HepG2 (cell line): ENCODE measurements around the gene ATP1A1. TPM values are rescaled to one million over a fixed set of nuclear protein-coding genes. Genes with fewer than 3 reads are reported as not detected.

Experiments
- AHDC1 ChIP-seq: sonication (generic); formaldehyde crosslinking; IDR thresholded peaks from 2 replicates; pipeline ENCODE4 v1.5.1; 2020; ENCODE audit warnings: mild to moderate bottlenecking, missing genetic modification reagents, borderline replicate concordance
- NFKB2 ChIP-seq: sonication (generic); formaldehyde crosslinking; IDR thresholded peaks from 2 replicates; pipeline ENCODE4 v1.4.0; 2020; ENCODE audit warnings: missing genetic modification reagents, borderline replicate concordance
- POLR2AphosphoS2 ChIP-seq: IDR thresholded peaks from 2 replicates; pipeline ENCODE4 v1.6.1; 2011; ENCODE audit warnings: low read depth, low read length, improper control_type of control experiment
- RAD51 ChIP-seq: fragments of 450-650 bp; IDR thresholded peaks from 2 replicates; pipeline ENCODE4 v1.6.1; 2016; ENCODE audit warnings: borderline replicate concordance
- SMARCC2 ChIP-seq: fragments of 450-650 bp; IDR thresholded peaks from 2 replicates; pipeline ENCODE4 v1.6.1; 2017; ENCODE audit warnings: antibody characterized with exemption, mild to moderate bottlenecking
- SPEN ChIP-seq: sonication (generic); formaldehyde crosslinking; IDR thresholded peaks from 2 replicates; pipeline ENCODE4 v1.5.1; 2020; ENCODE audit warnings: low read depth, mild to moderate bottlenecking, missing genetic modification reagents
- TBL1XR1 ChIP-seq: fragments of 150-350 bp; IDR thresholded peaks from 2 replicates; pipeline ENCODE4 v1.6.1; 2014; ENCODE audit warnings: borderline replicate concordance, low read length; ENCODE audit not compliant: partially characterized antibody
- WIZ ChIP-seq: sonication (generic); formaldehyde crosslinking; IDR thresholded peaks from 2 replicates; pipeline ENCODE4 v1.5.1; 2020; ENCODE audit warnings: mild to moderate bottlenecking, missing genetic modification reagents
- YEATS2 ChIP-seq: sonication (generic); formaldehyde crosslinking; IDR thresholded peaks from 2 replicates; pipeline ENCODE4 v1.4.0; 2020; ENCODE audit warnings: missing genetic modification reagents, borderline replicate concordance
- ZBTB7A ChIP-seq: sonication (generic); formaldehyde crosslinking; IDR thresholded peaks from 2 replicates; pipeline ENCODE4 v1.8.0; 2022; ENCODE audit warnings: mild to moderate bottlenecking, missing genetic modification reagents
- ZNF556 ChIP-seq: sonication (generic); formaldehyde crosslinking; IDR thresholded peaks from 2 replicates; pipeline ENCODE4 v1.4.0; 2020; ENCODE audit warnings: mild to moderate bottlenecking, missing genetic modification reagents, borderline replicate concordance
- ZNF589 ChIP-seq: sonication (generic); formaldehyde crosslinking; conservative IDR thresholded peaks from 2 replicates; pipeline ENCODE4 v1.8.0; 2022; ENCODE audit warnings: mild to moderate bottlenecking, moderate library complexity, missing genetic modification reagents
- ZNF7 ChIP-seq: IDR thresholded peaks from 2 replicates; pipeline ENCODE4 v1.6.1; 2016; ENCODE audit warnings: missing biosample characterization, missing genetic modification reagents
- ZNF788 ChIP-seq: sonication (generic); formaldehyde crosslinking; IDR thresholded peaks from 2 replicates; pipeline ENCODE4 v1.5.0; 2020; ENCODE audit warnings: mild to moderate bottlenecking, missing genetic modification reagents, borderline replicate concordance
- ZNF839 ChIP-seq: sonication (generic); formaldehyde crosslinking; IDR thresholded peaks from 2 replicates; pipeline ENCODE4 v1.4.0; 2020; ENCODE audit warnings: missing genetic modification reagents, mild to moderate bottlenecking, borderline replicate concordance
- ZSCAN31 ChIP-seq: sonication (generic); formaldehyde crosslinking; IDR thresholded peaks from 2 replicates; pipeline ENCODE4 v1.5.0; 2020; ENCODE audit warnings: low read depth, mild to moderate bottlenecking, missing genetic modification reagents
- polyA plus RNA-seq, 8 experiments: library from polyadenylated mRNA; depleted of rRNA in 3 of 8; stranded (reverse) in 7 of 8; unstranded in 1 of 8; fragments of >200 nt; fragmentation: Illumina TruSeq in 4 of 8; extraction: Trizol in 4 of 8; gene quantifications; 2 replicates each; pipeline versions ENCODE4 v1.2.1 to v1.2.3, GENCODE V29; 2011 to 2016; ENCODE audit warnings: low read depth in 4 of 8, missing spikeins in 1 of 8, mixed read lengths in 1 of 8; ENCODE audit not compliant: insufficient read depth in 1 of 8
- total RNA-seq, 5 experiments: library from RNA; depleted of rRNA; stranded (reverse); fragments of >200 nt; fragmentation: Illumina TruSeq; extraction: Trizol; gene quantifications; 2 replicates each; pipeline ENCODE4 v1.2.3, GENCODE V29; 2016; ENCODE audit warnings: low read depth in 1 of 5
- TF ChIP-seq, protein P1 (sequence below): sonication (generic); formaldehyde crosslinking; IDR thresholded peaks from 2 replicates; pipeline ENCODE4 v1.4.0; 2020; ENCODE audit warnings: missing genetic modification reagents
- TF ChIP-seq, protein P2 (sequence below): sonication (generic); formaldehyde crosslinking; IDR thresholded peaks from 2 replicates; pipeline ENCODE4 v1.5.0; 2020; ENCODE audit warnings: missing genetic modification reagents
- TF ChIP-seq, protein P3 (sequence below): sonication (generic); formaldehyde crosslinking; conservative IDR thresholded peaks from 2 replicates; pipeline ENCODE4 v1.4.0; 2020; ENCODE audit warnings: missing genetic modification reagents

Gene ATP1A1
- total and polyA plus RNA-seq, 2 of the 13 experiments (the other 11 are each of a cell fraction or from before 2014, with no cell fraction given) = 280 to 705 TPM

DNA sequence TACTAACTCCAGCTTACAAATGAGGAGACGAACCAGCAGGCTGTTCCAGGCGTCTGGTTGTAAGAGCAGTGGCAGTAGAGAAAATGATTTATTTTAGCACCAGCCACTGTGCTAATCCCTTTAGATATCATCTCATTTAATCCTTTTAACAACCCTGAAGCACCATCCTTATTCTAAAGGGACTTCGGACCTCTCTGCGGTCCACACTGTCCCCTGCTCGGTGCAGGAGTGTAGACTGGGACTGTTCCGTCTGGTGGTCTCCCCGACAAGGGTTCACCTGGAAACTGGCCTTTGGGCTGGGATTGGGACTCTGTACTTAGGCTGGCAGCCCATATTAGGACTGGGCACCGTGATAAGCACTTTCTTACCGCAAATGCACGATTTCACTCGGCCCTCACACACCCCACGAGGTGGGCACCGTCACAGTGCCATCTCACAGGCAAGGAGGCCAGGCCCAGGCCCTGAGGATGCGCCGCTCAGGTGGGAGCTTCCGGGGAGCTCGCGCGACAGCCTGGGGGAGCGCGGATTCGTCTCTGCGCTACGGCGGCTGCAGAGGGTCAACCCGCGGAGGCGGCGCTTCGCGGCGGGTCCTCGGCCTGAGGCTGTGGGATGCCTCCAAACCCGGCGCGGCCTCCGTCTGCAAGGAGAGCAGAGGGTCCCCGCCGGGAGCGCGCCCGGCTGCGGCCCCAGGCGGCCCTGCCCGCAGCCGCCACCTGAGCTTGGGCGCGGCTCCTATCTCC lies 45.2 kb downstream of the ATP1A1 start (continued):
- TF ChIP-seq, protein P1, sequence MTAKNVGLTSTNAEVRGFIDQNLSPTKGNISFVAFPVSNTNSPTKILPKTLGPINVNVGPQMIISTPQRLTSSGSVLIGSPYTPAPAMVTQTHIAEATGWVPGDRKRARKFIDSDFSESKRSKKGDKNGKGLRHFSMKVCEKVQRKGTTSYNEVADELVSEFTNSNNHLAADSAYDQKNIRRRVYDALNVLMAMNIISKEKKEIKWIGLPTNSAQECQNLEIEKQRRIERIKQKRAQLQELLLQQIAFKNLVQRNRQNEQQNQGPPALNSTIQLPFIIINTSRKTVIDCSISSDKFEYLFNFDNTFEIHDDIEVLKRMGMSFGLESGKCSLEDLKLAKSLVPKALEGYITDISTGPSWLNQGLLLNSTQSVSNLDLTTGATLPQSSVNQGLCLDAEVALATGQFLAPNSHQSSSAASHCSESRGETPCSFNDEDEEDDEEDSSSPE = peak; percentile 91
- no peak for TF ChIP-seq SMARCC2
- no peak for TF ChIP-seq ZNF7 (CRISPR knock-in tag)
- TF ChIP-seq ZBTB7A (CRISPR knock-in tag) = 0 out of 2 replicates have a peak, but pooled peaks have one; percentile 36
- 0 out of 2 replicates have a peak, but pooled peaks have one; percentile 56 for TF ChIP-seq AHDC1 (CRISPR knock-in tag)
- no peak for TF ChIP-seq POLR2AphosphoS2
- no peak for TF ChIP-seq ZNF589
- peak; percentile 88; the same call in 1 of the 2 replicates for TF ChIP-seq NFKB2 (CRISPR knock-in tag)
- peak; percentile 73; the same call in 1 of the 2 replicates for TF ChIP-seq ZSCAN31 (CRISPR knock-in tag)
- TF ChIP-seq WIZ (CRISPR knock-in tag) = peak; percentile 57; the same call in 1 of the 2 replicates
- TF ChIP-seq, protein P2, sequence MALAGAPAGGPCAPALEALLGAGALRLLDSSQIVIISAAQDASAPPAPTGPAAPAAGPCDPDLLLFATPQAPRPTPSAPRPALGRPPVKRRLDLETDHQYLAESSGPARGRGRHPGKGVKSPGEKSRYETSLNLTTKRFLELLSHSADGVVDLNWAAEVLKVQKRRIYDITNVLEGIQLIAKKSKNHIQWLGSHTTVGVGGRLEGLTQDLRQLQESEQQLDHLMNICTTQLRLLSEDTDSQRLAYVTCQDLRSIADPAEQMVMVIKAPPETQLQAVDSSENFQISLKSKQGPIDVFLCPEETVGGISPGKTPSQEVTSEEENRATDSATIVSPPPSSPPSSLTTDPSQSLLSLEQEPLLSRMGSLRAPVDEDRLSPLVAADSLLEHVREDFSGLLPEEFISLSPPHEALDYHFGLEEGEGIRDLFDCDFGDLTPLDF (CRISPR knock-in tag) = peak; percentile 64; the same call in 1 of the 2 replicates
- TF ChIP-seq, protein P3, sequence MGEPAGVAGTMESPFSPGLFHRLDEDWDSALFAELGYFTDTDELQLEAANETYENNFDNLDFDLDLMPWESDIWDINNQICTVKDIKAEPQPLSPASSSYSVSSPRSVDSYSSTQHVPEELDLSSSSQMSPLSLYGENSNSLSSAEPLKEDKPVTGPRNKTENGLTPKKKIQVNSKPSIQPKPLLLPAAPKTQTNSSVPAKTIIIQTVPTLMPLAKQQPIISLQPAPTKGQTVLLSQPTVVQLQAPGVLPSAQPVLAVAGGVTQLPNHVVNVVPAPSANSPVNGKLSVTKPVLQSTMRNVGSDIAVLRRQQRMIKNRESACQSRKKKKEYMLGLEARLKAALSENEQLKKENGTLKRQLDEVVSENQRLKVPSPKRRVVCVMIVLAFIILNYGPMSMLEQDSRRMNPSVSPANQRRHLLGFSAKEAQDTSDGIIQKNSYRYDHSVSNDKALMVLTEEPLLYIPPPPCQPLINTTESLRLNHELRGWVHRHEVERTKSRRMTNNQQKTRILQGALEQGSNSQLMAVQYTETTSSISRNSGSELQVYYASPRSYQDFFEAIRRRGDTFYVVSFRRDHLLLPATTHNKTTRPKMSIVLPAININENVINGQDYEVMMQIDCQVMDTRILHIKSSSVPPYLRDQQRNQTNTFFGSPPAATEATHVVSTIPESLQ = no peak
- peak; percentile 99 for TF ChIP-seq SPEN (CRISPR knock-in tag)
- TF ChIP-seq RAD51 = no peak
- TF ChIP-seq ZNF839 = no peak
- TF ChIP-seq TBL1XR1 = no peak
- TF ChIP-seq ZNF556 (CRISPR knock-in tag) = 0 out of 2 replicates have a peak, but pooled peaks have one; percentile 29
- TF ChIP-seq YEATS2 (CRISPR knock-in tag) = peak; percentile 97
- TF ChIP-seq ZNF788 = peak; percentile 83; the same call in 1 of the 2 replicates
